ENCODE measurements around the gene AOC3. TPM values are rescaled to one million over a fixed set of nuclear protein-coding genes. Genes with fewer than 3 reads are reported as not detected.

AOC3 gene
- polyA plus RNA-seq, 2 of the 4 experiments (the other 2 are of a cell fraction): 0.79 to 1.4 TPM

- H3K27ac ChIP-seq: no peak overlapping the region
- FAIRE-seq: no peak
- CTCF ChIA-PET: interaction anchor here (1.1 to 1.5 kb wide), 3 partner anchors 12 to 19 kb away, joined by 3 to 4 read pairs (median 4); no protein-coding TSS in a partner anchor
- TF ChIP-seq NR3C1 (IDR thresholded peaks at IDR 0.05) (no peak), GATA3 (IDR thresholded peaks at IDR 0.05; ENCODE audit: borderline replicate concordance) (no peak), ZC3H11A (IDR thresholded peaks at IDR 0.05) (no peak), ATOH8 (CRISPR knock-in tag; IDR thresholded peaks at IDR 0.05; ENCODE audit: low read depth) (no peak), ZSCAN20 (CRISPR knock-in tag; IDR thresholded peaks at IDR 0.05) (no peak)
- H3K4me1 ChIP-seq: no peaks in the 10 kb centered on the region
- ATAC-seq: no peak
- WGBS (ENCODE audit: missing lambda C conversion rate): 87% methylated on average over 10 of the region's 10 CpGs
- no peak overlapping the region for H3K4me3 ChIP-seq
- POLR2A ChIA-PET: no interaction called here
- peaks cover 3% of the 10 kb centered on the region; the same call in 2 of the 3 replicates for H3K9me3 ChIP-seq
- DNase-seq (ENCODE audit: low read depth in 1 of 2, low spot score in 1 of 2): no peak
- no peak overlapping the region for H3K4me2 ChIP-seq
Measured at GRCh38 chr17:42877037-42877436, 26.0 kb downstream of the AOC3 start.

- 35% methylated on average over 13 of the region's 13 CpGs for WGBS (ENCODE audit: missing lambda C conversion rate)
- Histone ChIP-seq H3K4me1 (no peaks in the 10 kb centered on the region), H3K27ac (no peak overlapping the region), H3K4me2 (no peak overlapping the region), H3K4me3 (no peak overlapping the region), H3K9me3 (no peaks in the 10 kb centered on the region)
- POLR2A ChIA-PET: interaction anchor here (0.5 kb wide), 1 partner anchor 73 kb away, joined by 3 read pairs; no protein-coding TSS in a partner anchor
- FAIRE-seq: no peak
- ATAC-seq: peak; percentile 53 to 65; a peak in 4 of 6 replicates
- TF ChIP-seq FOSL2 (IDR thresholded peaks at IDR 0.05) (no peak), FOSL2 (CRISPR knock-in tag; IDR thresholded peaks at IDR 0.05) (no peak), HEYL (CRISPR knock-in tag; IDR thresholded peaks at IDR 0.05) (no peak)
- CTCF ChIA-PET: interaction anchor here (0.8 to 3.9 kb wide), 6 partner anchors 12 to 120 kb away, joined by 3 to 22 read pairs (median 4); partner anchors contain the start of genes AOC2 and RPL27
- DNase-seq (ENCODE audit: low read depth in 1 of 2, low spot score in 1 of 2): peak in 1 of 2 experiments; percentile 25
Measured at GRCh38 chr17:42878123-42878880, 27.3 kb downstream of the AOC3 start.

- TF ChIP-seq CEBPB (IDR thresholded peaks at IDR 0.05): peak; percentile 30 to 44; a peak in 3 of 4 replicates
- peak; percentile 13 for TF ChIP-seq MAFK (IDR thresholded peaks at IDR 0.05; ENCODE audit: partially characterized antibody)
- no peak for TF ChIP-seq USF2 (IDR thresholded peaks at IDR 0.05)
- Histone ChIP-seq H3K4me2 (no peak overlapping the region), H3K4me3 (no peak overlapping the region), H3K27ac (no peak overlapping the region), H3K9me3 (no peaks in the 10 kb centered on the region), H3K4me1 (no peaks in the 10 kb centered on the region)
- FAIRE-seq (no peak), ATAC-seq (no peak), DNase-seq (ENCODE audit: low read depth in 1 of 2, low spot score in 1 of 2) (no peak)
- 61% methylated on average over 8 of the region's 8 CpGs for WGBS (ENCODE audit: missing lambda C conversion rate)
- CTCF ChIA-PET: interaction anchor here (0.6 to 3.9 kb wide), 7 partner anchors 12 to 119 kb away, joined by 3 to 22 read pairs (median 3); partner anchors contain the start of genes AOC2 and RPL27
- POLR2A ChIA-PET: no interaction called here
Measured at GRCh38 chr17:42878924-42879595, 28.1 kb downstream of the AOC3 start.

GRCh38 chr17:42879596-42879985 is 28.6 kb downstream of the AOC3 start:
- ChIA-PET CTCF (interaction anchor here (0.6 to 3.9 kb wide), 4 partner anchors 15 to 59 kb away, joined by 3 to 22 read pairs (median 11); partner anchors contain the start of gene AOC2), POLR2A (no interaction called here)
- Histone ChIP-seq H3K9me3 (no peaks in the 10 kb centered on the region), H3K4me1 (no peaks in the 10 kb centered on the region), H3K4me3 (no peak overlapping the region), H3K4me2 (no peak overlapping the region), H3K27ac (no peak overlapping the region)
- DNase-seq (ENCODE audit: low read depth in 1 of 2, low spot score in 1 of 2): no peak
- FAIRE-seq: no peak
- 54% methylated on average over 6 of the region's 6 CpGs for WGBS (ENCODE audit: missing lambda C conversion rate)
- peak in 1 of 2 experiments; percentile 18; a peak in 2 of 6 replicates for ATAC-seq
- TF ChIP-seq RNF2 (IDR thresholded peaks at IDR 0.05; ENCODE audit: borderline replicate concordance, low read depth) (no peak), RCOR1 (IDR thresholded peaks at IDR 0.05; ENCODE audit: low read depth, low read length) (no peak), E2F6 (IDR thresholded peaks at IDR 0.05; ENCODE audit: borderline replicate concordance, low read depth) (no peak), RARB (CRISPR knock-in tag; IDR thresholded peaks at IDR 0.05) (no peak), NPAS2 (CRISPR knock-in tag; IDR thresholded peaks at IDR 0.05; ENCODE audit: borderline replicate concordance) (no peak), SREBF2 (IDR thresholded peaks at IDR 0.05) (no peak), HMGXB4 (CRISPR knock-in tag; IDR thresholded peaks at IDR 0.05; ENCODE audit: borderline replicate concordance) (no peak), NFE2L2 (conservative IDR thresholded peaks at IDR 0.05; ENCODE audit: low read length) (no peak), FOSL2 (IDR thresholded peaks at IDR 0.05) (no peak), FOSL2 (CRISPR knock-in tag; IDR thresholded peaks at IDR 0.05) (no peak), ESRRA (IDR thresholded peaks at IDR 0.05; ENCODE audit: borderline replicate concordance, low read length) (no peak), MYC (IDR thresholded peaks at IDR 0.05; ENCODE audit: borderline replicate concordance, low read length) (no peak), JUNB (IDR thresholded peaks at IDR 0.05) (no peak), KDM1A (IDR thresholded peaks at IDR 0.05; ENCODE audit: low read depth) (no peak), GATA3 (IDR thresholded peaks at IDR 0.05; ENCODE audit: borderline replicate concordance) (no peak), CHD2 (IDR thresholded peaks at IDR 0.05; ENCODE audit: low read length, partially characterized antibody) (no peak), POLR2AphosphoS2 (conservative IDR thresholded peaks at IDR 0.05; ENCODE audit: low read length) (no peak), HEYL (CRISPR knock-in tag; IDR thresholded peaks at IDR 0.05) (no peak)
